GM18505 (cell line): Measurements from ENCODE around the gene CASP4.

Source experiments
- ATAC-seq: cut with Tn5 transposase; IDR thresholded peaks from one replicate; pipeline ENCODE4 v1.9.1; 2021; ENCODE audit not compliant: unreplicated experiment
- POLR2A ChIP-seq: IDR thresholded peaks from 4 replicates; pipeline ENCODE4 v1.6.1; 2011; ENCODE audit warnings: borderline replicate concordance; ENCODE audit not compliant: insufficient read depth, insufficient read length; ENCODE audit errors: extremely low read depth

Gene CASP4

GRCh38 chr11:104926771-104927611 is 41.4 kb downstream of the CASP4 start:
- no peak for ATAC-seq
- no peak for TF ChIP-seq POLR2A

- no peak for TF ChIP-seq POLR2A
- no peak for ATAC-seq
These were observed 42.5 kb downstream of the CASP4 start for GRCh38 chr11:104925850-104926249.

DNA sequence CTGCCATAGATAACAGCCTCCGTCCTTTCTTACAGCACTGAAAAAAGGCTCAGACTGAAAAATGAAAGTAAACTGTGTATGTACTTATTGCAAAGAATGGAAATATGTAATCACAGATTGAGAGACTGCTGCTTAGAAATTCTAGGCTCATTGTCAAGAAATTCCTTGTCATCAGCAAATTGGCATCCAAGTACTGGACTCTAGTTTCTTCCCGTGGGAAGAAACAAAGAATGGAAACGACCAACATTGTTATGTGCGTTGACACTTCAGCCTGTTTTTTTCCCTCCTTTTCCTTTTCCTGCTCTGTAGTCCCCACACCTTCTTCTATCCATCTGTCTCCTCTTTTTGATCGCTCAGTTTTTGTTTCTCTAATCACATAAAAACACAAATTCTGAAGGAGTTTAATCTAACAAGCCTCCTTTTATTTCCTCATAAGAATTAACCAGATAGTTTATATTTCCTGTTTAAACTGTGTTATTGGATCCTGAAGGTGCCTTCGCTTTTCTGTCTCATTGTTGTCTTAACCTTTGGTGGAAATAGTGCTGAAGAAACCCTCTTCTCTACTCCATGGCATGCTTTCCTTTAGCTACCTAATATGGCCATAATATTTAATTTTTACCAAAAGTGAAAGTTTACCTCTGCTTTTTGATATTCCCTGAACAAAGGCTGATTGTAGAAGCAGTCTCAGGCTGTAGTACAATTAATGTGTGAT is 50.1 kb downstream of the CASP4 start:
- no peak for ATAC-seq
- TF ChIP-seq POLR2A: no peak

- TF ChIP-seq POLR2A: no peak
- ATAC-seq: no peak
These were observed 50.9 kb downstream of the CASP4 start for GRCh38 chr11:104917271-104918112.

DNA sequence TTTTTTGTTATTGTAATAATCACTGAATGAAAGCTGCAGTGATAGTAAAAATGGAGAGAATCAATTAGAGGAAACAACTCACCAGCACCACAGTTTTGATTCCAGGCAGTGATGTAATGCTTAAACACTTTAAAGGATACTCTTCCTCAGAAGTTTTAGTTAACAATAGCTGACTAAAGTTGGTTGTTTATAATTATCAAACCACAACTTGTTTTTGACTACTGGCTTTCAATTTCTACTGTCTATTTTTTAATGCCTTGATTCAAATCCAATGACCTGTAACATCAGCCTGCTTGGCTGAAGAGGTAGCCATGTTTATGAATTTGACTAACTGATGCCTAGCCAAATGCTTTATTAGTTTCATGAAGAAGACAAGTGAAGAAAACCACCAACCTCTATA is 51.9 kb downstream of the CASP4 start:
- TF ChIP-seq POLR2A: no peak
- ATAC-seq: no peak

DNA sequence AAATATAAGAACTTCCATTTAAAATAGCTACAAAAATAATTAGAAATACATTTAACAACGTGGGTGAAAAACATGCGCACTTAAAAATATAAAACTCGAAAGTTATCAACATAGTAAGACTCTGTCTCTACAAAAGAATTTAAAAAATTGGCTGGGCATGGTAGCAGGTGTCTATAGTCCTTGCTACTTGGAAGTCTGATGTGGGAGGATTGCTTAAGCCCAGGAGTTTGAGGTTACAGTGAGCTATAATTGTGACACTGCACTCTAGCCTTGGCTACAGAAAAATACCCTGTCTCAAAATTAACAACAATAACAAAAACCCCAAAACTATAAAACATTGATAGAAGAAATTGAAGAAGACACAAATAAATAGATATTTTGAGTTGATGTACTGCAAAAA is 56.3 kb downstream of the CASP4 start:
- no peak for TF ChIP-seq POLR2A
- no peak for ATAC-seq

DNA sequence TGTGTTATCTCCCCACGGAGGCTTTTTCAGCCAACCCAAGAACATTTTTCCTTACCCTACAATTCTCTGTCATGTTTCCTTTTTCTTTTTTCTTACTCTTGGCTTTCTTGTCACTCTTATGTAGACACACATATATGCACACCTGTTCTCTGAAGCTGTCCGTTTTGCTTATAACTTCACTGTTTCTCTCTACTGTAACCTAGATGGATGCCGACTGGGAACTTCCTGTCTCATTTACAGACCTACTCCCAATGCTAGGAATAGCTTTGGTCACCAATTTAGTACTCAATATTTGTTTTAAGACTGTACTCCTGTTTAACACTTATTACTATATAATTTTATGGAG is 60.2 kb downstream of the CASP4 start:
- no peak for TF ChIP-seq POLR2A
- no peak for ATAC-seq

GRCh38 chr11:104907521-104908185 is 60.7 kb downstream of the CASP4 start:
- TF ChIP-seq POLR2A: no peak
- no peak for ATAC-seq

DNA sequence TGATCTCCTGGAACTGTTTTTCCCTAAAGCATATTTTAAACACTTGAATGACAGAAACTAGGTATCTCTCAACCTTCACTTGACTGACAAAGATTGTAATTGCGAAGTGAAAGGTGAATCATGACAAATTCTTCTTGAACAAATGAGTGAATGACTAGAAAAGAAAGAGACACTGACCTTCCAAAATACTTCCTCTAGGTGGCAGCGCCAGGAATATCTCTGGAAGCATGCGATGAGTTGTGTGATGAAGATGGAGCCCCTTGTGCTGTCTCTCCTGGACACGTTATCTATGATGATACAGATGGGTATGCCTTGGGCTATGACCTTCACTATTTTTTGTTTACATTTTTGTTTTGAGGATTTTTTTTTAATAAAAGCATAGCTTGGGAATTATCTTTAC is 63.1 kb downstream of the CASP4 start:
- no peak for ATAC-seq
- no peak for TF ChIP-seq POLR2A

DNA sequence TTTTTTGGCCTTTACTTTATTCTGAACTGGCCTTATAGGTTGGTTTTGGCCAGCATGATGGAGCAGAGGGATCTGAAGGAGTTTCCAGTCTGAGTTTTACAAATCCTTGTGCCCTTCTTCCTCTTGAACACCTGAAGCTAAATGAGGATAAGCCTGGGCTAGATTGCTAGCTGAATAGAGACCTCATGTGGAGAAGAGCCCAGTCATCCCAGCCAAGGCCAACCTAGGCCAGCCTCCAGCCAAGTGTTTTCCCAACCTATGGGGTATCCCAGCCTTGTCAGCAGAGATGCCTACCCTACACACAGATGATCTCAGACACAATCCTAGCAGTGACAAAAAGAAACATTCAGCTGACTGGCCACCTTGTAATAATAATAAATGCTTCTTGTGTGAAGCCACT is 69.1 kb downstream of the CASP4 start:
- no peak for TF ChIP-seq POLR2A
- ATAC-seq: no peak

GRCh38 chr11:104898685-104899013 is 69.7 kb downstream of the CASP4 start:
- no peak for TF ChIP-seq POLR2A
- ATAC-seq: no peak

DNA sequence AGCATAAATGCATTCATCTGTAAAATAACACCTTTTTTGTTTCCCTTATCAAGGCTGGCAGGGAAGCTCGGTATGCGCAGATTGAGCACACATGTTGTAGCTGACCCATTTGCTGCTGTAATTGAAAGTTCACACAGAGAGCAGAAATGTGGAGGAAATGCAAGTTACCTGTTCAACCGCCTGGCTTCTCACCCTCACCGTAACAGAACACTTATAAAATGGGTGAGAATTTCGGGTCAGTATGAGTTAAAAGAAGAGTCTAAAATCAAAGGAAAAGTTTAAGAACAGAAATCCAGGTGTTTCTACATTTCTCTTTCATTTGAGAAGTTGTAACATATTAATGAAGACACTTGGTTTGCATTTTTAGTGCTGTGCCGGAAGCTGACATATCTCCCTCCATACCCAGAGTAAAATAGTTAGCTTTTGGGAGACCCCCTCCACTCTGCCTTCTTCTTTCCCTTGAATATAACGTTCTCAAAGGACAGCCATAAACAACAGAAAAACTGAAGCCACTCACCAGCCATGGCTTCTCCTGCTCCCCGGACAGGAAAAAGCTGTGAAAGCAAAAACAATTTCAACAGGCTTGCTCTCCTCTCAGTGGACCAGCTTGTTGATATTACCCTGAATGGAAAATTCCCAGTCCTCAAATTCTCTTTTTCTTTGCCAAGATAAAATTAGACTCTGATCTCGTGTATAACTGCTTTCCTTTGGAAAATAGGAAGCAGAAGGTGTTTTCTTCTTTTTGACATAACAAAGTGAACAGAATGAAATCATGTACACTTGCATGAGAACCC is 70.3 kb downstream of the CASP4 start, which contains the start of gene CASP12:
CASP12 (minus strand) TSS at position 570 of the 794 bp plus-strand sequence.
- ATAC-seq: no peak
- TF ChIP-seq POLR2A: no peak
